Muscle of arm (tissue), 12 donors: ENCODE measurements around the gene GMDS. TPM values are rescaled to one million over a fixed set of nuclear protein-coding genes. Genes with fewer than 3 reads are reported as not detected.
"Not testable (repeated sequence)": the region's sequence is repeated elsewhere in the genome, so short reads cannot be mapped to it uniquely, and the experiment has no call there.

Experiments used
- DNase-seq: peaks from one replicate; pipeline ENCODE4 v3.0.0-alpha.2; 2013
- polyA plus RNA-seq, 12 donors: library from polyadenylated mRNA; unstranded; fragments of 120-200 nt; gene quantifications; one replicate each; pipeline ENCODE4 v1.2.1, GENCODE V29; 2013; ENCODE audit not compliant: insufficient read length in 12 of 12

The GMDS gene
- polyA plus RNA-seq, 12 donors, result 8.6 to 22.6 (median 10.5) TPM; not detected in 1

DNA sequence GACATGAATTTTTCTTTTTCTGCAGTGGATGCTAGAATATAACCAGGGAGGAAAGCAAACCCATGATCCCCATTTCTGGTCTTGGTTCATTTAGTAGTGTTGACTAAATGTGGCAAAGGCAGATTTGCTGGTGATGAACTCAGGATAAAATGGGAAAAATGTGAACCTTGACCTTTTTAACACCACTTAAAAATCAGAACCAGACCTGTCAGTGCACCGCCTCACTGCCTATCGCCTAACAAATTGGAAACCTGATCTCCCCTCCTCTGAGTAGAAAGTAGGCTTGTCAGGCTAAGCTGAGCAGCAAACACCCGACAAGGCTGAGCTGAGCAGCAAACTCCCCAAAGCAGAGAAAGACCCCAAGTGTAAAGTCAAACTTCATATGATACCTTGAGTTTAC lies 380.9 kb downstream of the GMDS start:
- DNase-seq, result no peak

DNA sequence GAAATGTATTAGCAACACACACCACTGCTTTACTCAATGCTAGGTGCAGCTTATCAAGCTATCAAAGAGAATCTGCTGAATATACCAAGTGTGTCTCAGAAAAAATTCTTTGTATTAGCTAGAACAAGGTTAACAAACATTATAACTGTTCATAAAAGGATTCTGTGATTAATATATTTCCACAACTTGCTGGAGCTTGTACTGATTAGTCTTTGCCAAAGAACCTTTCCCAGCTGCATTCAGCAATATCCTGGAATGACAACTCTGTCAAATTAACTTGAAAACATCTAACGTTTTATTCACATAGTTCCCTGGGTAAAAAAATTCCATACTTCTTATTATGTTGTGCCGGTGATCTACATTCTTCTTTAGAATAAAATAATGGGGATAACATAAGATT lies 383.0 kb downstream of the GMDS start:
- no peak for DNase-seq

DNA sequence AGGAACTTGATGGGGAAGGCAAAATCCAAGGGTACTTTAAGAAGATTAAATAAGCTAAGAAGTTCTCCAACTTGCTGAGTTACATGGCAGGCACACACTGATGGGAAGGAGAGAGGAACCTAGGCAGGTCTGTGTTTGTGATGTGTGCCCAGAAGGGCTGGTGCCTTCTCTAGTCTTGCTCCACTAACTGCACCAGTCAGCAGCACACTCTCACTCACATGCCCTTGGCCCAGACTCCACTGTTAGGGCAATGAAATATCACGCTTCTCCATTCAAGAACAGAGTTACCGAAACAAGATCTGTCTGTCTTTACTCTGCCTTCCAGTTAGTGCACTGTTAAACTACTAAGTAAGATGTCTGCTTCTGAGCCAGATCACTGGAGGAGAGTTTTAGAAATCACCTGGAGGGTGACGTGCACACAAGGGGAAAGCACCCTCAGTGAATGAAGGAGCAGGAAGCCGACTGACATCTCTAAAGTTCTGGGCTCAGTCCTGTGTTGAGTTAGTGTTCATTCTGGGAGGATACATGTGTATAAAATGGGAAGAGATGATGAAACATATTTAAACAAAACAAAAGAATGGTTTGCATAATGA lies 384.6 kb downstream of the GMDS start:
- no peak for DNase-seq

DNA sequence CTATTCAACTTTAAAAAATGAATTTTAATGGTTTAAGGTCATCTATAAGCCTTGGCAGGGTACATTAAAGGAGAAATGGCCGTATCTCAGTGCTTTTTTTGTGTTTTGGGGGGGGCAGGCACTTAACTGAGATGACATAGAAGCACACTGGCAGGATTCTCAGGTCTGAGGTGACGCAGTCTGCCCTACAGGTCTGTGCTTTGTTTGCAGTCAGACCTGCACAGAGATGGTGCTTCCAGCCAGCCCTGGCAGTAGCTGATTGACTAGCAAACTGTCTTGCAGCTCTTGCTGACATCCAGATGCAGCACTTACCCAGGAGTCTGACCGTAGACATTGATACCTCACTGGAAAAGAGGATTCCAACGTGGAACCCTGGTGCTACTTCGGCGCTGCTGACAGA lies 386.5 kb downstream of the GMDS start:
- no peak for DNase-seq

DNA sequence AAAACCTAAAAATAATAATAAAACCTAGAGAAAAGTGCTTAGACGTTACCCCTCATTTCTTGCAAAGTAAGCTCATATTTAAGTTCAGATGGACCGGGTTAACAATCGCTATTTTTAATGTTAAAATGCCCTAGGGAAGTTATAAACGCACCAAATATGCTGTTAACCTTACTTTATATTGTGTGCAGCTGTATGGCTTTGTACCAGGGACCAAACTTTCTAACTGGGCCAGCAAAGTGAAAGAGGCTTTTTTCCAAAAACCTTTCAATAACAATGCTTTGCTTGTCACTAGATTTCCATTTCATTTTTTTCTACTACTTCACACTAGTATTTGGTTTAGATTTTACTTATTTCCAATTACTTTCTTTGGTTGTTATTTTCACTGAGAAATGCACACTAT lies 387.2 kb downstream of the GMDS start:
- DNase-seq, result peak; percentile 77

DNA sequence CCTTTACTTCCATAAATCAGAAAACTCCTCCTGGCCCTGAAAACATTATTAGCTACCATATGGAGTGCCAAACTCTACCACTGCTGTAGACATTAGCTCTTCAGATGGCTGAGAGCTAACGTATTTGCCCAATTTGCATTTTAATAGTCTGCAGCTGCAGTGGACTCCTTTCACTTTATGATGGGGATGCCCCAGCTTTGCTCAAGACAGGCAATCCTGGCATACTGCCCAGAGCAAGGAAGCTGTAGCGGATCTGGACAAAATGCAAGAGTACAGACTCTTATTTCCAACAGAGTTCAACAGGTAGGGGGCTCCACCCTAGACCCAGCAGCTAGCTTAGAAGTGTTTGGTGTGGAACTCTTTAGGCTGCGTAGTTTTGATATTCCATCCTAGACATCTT lies 389.0 kb downstream of the GMDS start:
- no peak for DNase-seq

DNA sequence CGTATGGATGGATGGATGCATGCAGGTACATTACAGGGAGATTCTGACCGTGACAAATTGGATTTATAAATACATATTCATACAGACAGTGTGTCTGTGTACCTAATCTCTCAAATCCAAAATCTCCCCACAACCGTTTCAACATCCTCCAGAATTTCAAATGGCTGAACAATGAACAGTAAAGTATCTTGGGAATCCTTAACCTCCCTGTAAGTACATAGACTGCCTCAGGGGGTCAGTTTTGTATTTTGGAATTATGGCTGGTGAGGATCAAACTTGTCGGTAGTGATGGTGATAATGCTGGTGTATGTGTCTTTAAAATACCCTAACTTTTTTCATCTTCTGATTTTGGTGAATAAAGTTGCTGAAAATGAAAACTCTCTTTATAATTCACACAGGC lies 389.5 kb downstream of the GMDS start:
- DNase-seq, result no peak

DNA sequence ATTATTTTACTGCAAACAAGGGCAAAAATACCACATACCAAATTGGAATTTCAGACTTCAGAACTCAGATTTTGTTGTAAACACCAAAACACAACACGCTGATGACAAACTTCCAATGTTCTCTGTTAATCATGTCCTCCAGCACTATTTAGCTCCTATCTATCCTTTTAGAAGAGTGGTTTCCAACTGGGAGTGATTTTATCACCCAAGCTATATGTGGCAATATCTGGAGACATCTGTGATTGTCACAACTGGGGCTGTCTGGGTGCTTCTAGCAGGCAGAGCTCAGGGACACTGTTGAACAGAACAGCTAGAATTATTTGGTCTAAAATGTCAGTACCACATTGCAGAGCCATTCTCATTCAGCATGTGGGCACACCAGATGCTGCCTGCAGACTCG lies 391.1 kb downstream of the GMDS start:
- DNase-seq, result no peak

DNA sequence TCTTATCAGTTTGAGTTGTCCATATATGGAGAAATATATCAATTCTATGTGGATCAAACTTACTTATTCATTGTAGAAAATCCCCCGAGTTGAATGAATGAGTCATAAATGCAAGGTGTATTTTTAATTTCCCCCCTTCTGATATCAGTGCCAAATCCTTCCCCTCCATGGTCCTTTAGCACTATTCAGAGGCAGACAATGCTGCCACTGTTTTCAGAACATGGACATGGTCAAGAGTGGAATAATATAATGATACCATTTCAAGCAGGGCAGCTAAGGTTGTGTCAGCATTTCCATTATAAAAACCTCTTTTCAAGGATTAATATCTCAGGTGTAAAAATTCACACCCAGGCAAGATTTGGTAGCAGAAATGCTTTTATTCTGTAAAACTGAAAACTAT lies 391.6 kb downstream of the GMDS start:
- no peak for DNase-seq

DNA sequence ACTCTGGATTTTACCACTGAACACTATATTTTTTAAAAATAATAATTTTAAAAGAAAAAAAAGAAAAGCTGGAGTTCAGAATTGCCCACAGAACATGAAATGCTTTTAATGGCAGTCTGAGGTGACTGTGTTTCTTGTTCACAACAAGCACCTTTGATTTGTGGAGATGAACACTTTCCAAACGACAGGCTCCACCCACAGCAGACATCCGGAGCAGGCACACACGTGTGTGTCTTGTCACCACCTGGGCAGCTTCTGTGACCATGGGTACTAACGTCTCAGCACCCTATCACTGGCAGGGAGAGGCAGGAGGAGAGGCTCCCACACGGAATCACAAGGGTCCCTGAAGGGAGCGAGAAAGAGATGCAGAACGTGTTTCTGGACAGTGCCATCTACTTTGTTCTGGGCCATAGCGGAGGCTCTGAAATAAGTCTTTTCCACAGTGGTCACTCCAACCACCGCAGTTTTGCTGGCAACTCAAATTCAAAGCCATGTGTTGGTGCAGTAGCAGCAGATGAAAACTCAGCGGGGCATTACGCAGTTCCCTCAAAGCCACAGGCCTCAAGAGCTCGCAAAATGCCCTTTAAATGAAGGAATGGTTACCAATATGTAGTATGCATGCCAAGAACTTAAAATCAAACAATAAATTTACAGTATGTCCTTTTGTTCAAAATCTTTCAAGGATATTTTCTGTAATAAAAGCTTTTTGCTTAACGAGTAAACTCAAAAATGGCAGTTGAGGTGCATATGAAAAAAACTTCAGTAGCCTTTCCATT lies 393.5 kb downstream of the GMDS start:
- no peak for DNase-seq

DNA sequence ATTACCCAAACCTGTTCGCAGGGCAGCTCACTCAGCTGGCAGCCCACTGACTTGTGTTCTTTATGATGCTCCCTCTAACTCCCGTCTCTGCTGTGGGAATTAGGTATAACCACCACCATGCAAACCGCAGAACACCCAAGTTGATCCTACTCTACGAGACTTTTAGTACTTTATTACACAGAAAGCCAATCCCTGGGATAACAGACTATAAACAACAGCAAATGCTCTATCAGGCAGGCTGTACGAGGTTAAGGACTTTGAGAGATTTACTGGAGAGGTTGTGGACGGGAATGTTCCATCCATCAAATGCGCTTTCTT lies 394.6 kb downstream of the GMDS start:
- DNase-seq, result no peak

DNA sequence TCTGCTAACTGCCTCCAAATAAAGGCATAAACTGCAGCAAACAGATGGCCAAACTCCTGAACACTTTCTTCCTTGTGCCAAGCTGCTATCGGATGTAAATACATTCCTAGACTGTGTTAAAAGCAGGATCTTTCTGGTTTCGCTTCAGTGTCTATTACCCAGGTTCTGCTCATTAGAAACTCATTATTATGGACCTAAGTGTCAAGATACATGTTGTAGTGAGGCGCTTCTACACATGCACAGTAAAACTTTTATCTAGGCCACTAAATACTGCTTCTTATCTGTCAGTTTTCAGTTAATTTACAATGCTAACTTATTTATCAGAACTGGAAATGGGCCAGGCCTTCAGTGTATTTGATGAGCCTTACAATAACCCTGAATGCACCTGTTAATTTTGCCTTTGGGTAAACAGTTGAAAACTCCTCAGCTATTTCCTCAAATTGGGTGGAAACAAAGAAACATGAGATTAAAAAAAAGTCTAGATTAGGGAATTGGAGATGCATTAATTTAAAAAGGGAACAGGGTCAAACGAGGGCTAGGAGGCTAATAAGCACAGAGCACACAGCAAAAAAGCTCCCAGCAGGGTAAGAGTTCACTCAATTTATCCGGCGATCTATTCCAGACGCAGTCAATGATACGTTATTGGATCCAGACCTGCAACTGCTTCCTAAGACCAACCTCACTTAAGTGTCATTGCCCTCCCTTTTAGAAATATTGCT lies 395.1 kb downstream of the GMDS start:
- DNase-seq, result no peak

DNA sequence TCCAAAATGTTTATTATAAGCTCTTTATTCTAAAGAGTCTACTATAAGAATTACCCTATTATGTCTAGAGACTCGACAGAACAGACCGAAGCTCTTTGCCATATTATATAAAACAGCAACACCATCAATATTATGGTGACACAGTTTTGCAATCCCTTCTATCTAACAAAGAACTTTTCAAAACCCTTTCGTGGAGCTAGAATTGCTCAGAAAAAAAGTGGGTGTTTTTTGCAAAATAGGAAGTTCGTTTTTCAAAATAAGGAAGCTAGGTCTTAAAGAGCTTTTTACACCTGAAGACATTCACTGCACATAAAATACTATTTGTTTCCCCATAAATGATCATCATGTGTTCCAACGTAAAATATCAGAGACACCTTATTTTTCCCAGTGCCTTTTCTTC lies 395.7 kb downstream of the GMDS start:
- DNase-seq, result no peak

DNA sequence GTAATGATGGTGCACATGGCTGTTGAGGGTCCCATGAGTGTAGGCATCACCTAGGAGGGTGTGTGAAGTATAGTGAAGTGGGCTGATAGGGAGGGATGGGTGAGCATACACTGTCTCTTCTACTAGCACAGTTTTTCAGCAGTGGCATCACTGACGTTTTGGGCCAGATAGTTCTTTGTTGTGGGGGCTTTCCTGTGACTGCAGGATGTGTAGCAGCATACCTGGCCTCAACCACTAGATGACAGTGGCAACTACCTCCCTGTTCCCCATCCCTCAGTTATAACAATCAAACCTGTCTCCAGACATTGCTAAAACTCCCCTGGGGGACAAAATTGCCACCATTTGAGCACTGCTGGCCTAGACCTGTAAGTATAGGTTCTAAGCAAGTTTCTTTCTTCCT lies 396.7 kb downstream of the GMDS start:
- DNase-seq, result no peak

DNA sequence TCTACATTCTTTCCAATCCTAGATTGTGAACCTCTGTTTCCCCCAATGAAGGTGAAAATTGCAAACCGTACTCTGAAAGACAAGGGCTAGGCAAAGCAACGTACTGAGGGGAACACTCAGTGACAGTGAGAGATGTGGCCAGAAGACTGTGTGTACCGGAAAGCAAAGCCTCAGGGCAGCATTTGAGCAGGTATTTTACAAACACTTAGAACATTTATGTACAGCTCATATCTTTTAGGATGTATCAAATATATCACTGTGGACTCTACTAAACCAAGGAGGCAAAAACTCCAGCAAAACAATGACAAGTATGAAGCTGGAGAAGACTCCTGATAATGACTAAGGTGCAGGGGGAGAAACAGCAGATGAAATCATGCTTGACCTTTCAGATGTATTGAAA lies 398.8 kb downstream of the GMDS start:
- DNase-seq, result no peak

DNA sequence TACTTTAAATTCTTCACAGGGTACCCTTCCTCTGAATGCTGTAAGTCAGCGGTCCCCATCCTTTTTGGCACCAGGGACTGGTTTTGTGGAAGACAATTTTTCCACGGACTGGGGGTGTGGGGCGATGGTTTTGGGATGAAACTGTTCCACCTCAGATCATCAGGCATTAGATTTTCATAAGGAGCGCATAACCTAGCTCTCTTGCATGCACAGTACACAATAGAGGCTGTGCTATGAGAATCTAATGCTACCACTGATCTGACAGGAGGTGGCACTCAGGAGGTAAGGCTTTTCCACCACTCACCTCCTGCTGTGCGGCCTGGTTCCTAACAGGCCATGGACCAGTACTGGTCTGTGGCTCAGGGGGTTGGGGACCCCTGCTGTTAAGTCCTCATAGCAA lies 399.9 kb downstream of the GMDS start:
- not testable (repeated sequence) for DNase-seq

DNA sequence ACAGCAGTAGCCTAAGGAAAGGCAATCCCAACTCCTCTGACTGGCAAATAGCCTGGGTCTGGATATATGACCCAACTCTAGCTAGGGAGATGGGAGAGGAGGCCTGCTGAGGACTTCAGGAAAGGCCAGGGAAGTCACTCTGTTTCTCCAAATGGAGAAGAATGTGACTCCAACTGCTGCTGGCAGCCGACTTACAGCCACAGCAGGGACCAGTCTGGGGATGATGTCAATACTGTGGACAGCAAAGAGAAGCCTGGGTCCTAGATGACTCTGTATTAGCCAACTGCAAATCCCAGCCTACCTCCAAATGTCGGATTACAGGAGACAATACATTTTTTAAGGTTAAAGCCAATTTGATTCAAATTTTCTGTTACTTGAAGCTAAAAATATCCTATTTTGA lies 403.1 kb downstream of the GMDS start:
- DNase-seq, result no peak

DNA sequence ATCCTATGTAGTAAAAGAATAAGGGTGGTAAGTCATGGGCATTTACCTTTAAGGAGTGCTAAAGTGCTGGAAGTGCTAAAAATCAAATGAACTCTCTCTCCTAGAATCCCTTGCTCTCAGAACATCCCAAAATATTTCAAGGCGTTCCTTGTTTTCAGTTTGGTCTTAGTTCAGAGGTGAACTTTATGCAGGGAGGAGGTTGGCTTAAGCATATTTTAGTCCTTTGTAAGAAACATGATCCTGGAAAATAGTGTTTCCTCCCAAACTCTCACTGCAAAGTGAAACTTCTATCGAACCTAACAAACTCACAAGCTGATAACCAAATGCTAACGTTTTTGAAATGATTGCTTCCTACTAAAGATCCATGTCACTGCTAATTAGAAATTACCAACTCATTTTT lies 404.3 kb downstream of the GMDS start:
- DNase-seq, result no peak

DNA sequence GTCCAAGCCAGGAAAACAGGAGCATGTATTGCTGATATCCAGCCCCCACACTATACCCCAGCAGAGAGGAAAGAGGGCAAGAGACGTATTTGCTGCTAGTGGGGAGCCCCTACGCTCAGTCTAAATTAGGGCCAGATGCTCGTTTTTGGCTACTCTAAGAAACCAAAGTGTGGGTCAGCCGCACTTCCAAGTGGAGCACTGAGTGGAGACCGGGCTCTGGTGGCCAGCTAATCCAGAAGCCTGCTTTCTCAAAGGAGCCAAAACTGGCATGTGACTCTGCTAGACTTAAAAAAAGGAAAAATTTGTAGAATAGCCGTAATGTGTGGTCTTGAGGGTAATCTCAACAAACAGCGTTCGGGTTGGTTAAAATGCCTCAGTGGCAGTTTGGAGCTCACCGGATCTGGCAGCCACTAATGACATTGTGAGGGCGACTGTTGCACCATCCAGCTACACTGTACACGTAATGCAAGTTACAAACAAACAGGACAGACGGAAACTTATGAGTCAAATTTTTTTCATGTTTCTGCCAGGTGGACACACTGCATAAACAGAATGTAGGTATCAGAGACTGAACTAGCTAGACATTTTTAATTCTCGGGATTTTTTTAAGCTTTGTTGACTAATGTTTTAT lies 404.8 kb downstream of the GMDS start:
- DNase-seq, result no peak

DNA sequence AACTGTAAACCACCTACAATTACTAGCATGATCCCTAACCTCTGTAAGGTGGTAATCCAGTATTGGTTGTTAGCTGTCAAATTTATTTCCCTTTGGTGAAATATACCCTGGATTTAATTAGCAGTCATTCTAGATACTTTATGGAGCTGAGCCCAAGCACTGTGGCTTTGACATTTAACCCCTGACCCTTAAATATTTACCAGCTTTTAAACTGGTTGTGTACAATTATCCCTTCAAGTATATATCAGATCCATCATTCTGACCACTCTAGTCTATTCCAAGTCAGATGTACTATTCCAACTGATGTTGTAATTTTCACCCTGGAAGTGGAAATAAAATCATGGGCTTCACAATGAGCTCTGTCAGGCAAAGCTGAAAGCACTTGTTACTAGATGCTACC lies 406.0 kb downstream of the GMDS start:
- no peak for DNase-seq

DNA sequence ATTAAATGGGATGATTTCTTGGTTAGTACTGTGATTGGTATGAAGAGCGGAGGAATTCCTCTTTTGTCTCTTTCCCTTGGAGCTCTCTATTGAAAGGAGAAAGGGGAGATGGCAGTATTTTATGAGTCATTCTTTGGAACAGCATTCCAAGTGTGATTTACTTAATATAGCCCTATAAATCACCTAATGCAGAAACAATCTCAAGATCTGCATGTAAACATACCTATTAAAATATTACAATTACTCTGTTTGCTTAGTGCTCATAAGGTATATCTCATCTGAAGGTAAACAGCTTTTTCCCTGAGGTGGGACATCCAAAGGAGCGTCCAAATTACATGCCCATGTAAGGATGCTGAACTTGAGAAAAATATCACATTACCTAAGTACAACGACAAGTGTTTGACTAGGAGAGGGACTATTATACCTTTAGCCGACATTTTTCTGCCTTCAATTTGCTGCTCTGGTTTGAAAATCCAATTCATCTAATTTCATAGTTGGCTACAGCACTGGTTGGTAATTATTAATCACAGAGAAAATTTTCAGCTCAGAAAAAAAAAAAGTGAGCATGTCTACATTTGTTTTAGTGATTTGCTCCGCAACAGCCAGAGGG lies 406.7 kb downstream of the GMDS start:
- no peak for DNase-seq

DNA sequence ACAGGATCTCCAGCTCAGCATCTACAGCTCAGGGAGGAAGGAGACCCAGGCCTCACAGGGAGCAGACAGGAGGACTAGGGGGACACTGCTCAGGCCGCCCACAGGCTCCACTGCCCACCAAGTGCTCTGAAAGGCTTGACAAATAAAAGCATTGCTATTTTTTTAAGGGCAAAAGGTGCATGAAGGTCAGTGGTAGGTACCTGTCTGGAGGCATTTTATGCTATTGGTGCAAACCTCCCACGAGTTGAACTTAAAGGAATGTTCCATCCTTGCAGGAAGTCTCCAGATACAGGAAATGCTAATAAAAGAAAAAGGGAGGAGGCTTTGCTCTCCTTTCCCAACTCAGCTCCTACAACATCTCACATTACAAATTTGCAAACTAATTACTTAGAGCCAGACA lies 407.6 kb downstream of the GMDS start:
- DNase-seq, result no peak

DNA sequence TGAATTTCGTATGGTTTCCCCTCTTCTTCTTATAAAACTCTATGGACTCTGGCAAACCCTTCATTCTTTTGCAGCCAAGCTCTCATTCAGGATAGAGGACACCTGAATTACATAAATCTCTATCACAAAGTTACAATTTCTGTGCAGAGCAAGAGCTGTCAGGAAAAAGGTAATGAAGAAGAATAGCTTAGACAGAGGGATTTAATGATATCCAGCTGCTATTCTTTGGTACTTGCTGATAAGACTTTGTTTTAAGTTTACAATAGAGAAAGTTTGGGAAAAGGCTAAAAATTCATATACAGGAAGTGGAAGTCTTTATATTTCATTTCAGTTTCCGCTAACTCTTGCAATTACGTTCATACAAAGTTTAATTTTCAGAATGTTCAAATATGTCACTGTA lies 408.7 kb downstream of the GMDS start:
- DNase-seq, result no peak
